Epithelial cell of proximal tubule (primary cell): Measurements from ENCODE around the gene NRXN2. TPM values are rescaled to one million over a fixed set of nuclear protein-coding genes. Genes with fewer than 3 reads are reported as not detected.
"Not testable (repeated sequence)": the region's sequence is repeated elsewhere in the genome, so short reads cannot be mapped to it uniquely, and the experiment has no call there.

Experiments used
- DNase-seq: peaks from one replicate; pipeline ENCODE4 v3.0.0-alpha.2; 2011; ENCODE audit warnings: low read depth
- H3K4me3 ChIP-seq: 2 replicates; pipeline ENCODE4 v1.5.1; 2011; ENCODE audit warnings: low read depth, mild to moderate bottlenecking, low read length
- total RNA-seq: library from RNA; depleted of rRNA; stranded (reverse); fragments of >200 nt; gene quantifications from 2 replicates; pipeline ENCODE4 v1.2.3, GENCODE V29; 2015
- TF ChIP-seq, protein P1 (sequence below): conservative IDR thresholded peaks from 2 replicates; pipeline ENCODE4 v1.5.1; 2012; ENCODE audit warnings: low read depth, mild to moderate bottlenecking, low read length

NRXN2 gene
- total RNA-seq, 1 donor from 2014 or later: not detected

DNA sequence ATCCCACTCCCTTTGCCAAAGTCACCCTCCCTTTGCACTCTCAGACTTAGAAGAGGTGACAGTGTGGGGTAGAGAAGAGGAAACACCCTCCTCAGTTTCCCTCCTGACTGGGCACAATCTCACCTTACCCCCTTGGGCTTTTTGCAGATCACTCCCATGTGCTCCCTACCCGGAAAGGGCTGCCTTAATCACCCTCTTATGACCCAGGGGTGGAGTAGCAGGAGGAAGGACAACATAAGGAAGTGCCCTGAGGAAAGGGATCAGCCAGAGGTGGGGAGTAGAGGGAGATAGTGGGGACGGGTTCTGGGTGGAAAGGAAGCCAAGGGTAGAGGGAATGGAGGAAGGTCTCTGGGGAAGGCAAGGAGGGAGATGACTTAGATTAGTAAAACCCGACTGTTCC, 52.0 kb downstream of the NRXN2 start:
- no peak for DNase-seq
- TF ChIP-seq, protein P1, sequence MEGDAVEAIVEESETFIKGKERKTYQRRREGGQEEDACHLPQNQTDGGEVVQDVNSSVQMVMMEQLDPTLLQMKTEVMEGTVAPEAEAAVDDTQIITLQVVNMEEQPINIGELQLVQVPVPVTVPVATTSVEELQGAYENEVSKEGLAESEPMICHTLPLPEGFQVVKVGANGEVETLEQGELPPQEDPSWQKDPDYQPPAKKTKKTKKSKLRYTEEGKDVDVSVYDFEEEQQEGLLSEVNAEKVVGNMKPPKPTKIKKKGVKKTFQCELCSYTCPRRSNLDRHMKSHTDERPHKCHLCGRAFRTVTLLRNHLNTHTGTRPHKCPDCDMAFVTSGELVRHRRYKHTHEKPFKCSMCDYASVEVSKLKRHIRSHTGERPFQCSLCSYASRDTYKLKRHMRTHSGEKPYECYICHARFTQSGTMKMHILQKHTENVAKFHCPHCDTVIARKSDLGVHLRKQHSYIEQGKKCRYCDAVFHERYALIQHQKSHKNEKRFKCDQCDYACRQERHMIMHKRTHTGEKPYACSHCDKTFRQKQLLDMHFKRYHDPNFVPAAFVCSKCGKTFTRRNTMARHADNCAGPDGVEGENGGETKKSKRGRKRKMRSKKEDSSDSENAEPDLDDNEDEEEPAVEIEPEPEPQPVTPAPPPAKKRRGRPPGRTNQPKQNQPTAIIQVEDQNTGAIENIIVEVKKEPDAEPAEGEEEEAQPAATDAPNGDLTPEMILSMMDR: no peak
- H3K4me3 ChIP-seq: no peak overlapping the region

DNA sequence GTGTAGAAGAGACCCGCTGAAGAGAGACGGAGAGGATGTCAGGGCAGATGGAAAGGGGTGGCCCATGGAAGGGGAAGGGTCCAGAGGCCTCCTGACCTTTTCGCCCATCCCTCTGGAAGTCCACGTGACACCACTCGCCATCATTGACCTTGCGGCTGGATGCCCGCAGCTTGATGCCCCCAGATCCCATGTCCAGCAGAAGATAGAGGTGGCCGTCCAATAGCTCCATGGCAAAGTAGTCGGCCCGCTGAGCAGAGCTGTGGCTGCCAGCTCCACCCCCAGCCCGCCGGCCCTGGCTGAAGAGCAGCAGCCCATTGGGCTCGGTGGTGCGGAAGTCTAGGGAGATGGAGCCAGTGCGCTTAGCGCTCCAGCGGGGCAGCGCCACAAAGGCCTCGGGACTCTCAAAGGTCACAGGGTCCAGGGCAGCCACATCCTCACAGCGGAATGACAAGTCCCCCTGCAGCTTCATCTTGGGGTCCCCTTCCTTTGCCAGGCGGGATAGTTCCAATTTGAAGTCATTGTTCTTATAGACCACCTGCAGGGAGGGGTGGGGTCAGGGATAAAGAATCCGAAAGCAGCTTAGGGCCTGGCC, 55.7 kb downstream of the NRXN2 start:
- TF ChIP-seq, protein P1: no peak
- DNase-seq: no peak
- no peak overlapping the region for H3K4me3 ChIP-seq

DNA sequence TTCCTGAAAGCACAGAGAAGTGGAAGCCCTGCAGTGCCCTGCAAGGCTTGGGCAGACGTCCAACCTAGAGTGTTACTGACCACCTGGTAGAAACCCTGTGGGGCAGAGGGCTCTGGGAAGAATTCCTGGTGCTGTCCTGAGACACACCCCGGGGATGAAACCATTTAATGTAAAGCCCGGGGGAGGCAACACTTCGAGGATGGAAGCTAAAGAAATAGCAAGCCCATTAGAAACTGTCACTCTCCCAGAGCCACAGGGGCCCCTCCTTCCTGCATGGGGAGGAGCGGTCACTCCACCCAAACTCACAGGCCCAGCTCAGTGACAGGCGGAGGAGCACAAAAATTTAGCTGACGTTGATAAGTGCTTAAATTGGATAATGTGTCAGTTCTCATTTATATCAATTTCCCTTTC, 57.6 kb downstream of the NRXN2 start:
- TF ChIP-seq, protein P1: no peak
- DNase-seq: no peak
- H3K4me3 ChIP-seq: no peak overlapping the region

DNA sequence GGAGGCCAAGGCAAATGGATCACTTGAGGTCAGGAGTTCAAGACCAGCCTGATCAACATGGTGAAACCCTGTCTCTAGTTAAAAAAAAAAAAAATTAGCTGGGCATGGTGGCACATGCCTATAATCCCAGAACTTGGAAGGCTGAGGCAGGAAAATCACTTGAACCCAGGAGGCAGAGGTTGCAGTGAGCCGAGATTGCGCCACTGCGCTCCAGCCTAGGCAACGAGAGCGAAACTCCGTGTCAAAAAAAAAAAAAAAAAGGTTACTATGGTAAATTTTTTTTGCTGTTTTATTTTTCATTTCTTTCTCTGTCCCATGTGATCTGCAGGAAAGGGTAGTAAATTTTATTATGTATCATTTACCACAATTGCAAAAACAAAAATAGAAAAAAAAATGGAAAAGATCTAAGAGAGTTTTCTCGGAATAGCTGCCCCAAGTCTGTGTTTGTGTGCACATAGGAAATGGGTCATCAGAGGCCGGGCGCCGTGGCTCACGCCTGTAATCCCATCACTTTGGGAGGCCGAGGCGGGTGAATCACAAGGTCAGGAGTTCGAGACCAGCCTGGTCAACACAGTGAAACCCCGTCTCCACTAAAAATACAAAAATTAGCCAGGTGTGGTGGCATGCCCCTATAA, 58.6 kb downstream of the NRXN2 start:
- H3K4me3 ChIP-seq, DNase-seq: not testable (repeated sequence)

DNA sequence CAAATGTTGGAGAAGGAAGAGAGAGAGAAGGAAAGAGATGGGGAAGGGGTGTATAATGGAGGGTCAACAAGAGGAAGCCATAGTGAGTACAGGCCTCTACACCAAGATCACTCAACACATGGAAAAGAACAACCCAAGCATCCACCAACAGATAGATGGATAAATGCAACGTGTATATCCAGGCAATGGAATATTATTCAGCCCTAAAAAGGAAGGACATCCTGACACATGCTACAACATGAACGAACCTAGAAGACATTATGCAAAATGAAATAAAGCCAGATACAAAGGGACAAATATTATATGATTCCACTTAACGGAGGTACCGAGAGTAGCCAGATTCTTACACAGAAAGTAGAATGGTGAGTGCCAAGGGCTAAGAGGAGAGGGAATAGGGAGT, 59.3 kb downstream of the NRXN2 start:
- TF ChIP-seq, protein P1: no peak
- H3K4me3 ChIP-seq: no peak overlapping the region
- DNase-seq: no peak

DNA sequence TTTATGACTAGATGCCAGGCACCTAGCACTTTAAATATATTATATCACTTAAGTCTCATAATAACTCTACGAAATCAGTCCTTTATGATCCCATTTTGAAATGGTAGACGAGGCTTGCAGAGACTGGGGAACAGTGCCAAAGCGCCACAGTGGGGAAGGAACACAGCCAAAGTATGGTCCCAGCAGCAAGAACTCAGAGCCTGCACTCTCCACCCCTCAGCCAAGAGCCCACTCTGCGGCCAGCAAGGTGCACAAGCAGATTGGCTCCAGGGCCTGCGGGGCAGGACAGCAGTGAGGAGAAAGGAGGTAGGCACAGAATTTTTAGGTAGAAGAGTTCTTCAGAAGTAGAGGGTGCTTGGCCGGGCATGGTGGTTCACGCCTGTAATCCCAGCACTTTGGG, 61.4 kb downstream of the NRXN2 start:
- TF ChIP-seq, protein P1: no peak
- H3K4me3 ChIP-seq: no peak overlapping the region
- no peak for DNase-seq

DNA sequence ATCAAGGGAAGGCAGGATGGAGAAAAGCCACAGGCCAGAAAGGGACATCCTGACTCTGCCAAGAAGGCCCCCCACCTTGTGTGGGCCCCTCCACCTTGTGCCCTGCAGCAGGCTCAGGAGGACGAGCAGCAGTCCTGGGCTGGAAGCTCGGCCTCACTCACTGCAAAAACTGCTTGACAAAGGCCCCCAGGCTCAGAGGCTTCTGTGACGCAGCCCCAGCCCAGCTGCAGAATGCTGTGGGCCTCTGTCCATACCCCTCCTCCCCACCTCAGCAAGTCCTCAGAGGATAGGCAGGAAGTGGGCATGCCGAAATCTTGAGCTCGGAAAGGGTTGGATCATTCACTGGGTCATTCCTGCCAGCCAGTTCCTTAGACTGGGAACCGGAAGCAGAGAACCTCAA, 61.9 kb downstream of the NRXN2 start:
- H3K4me3 ChIP-seq: no peak overlapping the region
- TF ChIP-seq, protein P1: no peak
- no peak for DNase-seq
